ENCODE data around the gene VOPP1.
A peak's percentile ranks its signal among the peaks of the same experiment; 100 is the strongest.

Gene VOPP1

DNA sequence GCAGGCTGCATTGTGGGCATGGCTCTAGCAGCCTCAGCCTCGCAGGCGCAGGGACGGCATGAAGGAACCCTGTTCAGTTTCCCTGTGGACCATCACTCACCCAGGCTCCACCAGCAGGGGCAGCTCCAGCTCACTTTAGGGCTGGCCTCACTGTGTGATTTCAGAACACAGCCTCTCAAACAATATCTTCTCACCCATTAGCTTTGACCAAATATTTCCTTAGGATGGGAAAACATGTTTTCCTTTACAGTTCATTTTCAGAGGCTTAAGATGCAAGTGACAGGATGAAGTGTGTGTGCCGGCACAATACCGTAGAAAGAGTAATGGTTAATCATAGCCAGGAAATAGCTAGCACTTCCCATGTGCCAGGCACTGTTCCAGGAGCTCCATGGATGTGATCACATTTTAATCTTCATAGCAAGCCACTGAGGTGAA lies 149.0 kb downstream of the VOPP1 start:
- TF ChIP-seq, protein P1, sequence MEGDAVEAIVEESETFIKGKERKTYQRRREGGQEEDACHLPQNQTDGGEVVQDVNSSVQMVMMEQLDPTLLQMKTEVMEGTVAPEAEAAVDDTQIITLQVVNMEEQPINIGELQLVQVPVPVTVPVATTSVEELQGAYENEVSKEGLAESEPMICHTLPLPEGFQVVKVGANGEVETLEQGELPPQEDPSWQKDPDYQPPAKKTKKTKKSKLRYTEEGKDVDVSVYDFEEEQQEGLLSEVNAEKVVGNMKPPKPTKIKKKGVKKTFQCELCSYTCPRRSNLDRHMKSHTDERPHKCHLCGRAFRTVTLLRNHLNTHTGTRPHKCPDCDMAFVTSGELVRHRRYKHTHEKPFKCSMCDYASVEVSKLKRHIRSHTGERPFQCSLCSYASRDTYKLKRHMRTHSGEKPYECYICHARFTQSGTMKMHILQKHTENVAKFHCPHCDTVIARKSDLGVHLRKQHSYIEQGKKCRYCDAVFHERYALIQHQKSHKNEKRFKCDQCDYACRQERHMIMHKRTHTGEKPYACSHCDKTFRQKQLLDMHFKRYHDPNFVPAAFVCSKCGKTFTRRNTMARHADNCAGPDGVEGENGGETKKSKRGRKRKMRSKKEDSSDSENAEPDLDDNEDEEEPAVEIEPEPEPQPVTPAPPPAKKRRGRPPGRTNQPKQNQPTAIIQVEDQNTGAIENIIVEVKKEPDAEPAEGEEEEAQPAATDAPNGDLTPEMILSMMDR (IDR thresholded peaks at IDR 0.05; ENCODE audit: low read depth, low read length): peak; percentile 31; the same call in 1 of the 2 replicates

More for the DNA sequence above, 149.0 kb downstream of the VOPP1 start:
- no peak overlapping the region for H3K4me3 ChIP-seq (ENCODE audit: low read depth, low read length)

Measured in WI38 (cell line).